Glutamatergic neuron (in vitro differentiated cells): Measurements from ENCODE around the gene LTBR. TPM values are rescaled to one million over a fixed set of nuclear protein-coding genes. Genes with fewer than 3 reads are reported as not detected.

ENCODE experiments used
- DNase-seq: peaks from one replicate; pipeline ENCODE4 v3.0.0; 2022
- H3K27ac Mint-ChIP-seq: one replicate; pipeline ENCODE4 v1.8.0; 2020; ENCODE audit warnings: mild to moderate bottlenecking, mixed read lengths, inconsistent platforms; ENCODE audit not compliant: unreplicated experiment
- H3K27me3 Mint-ChIP-seq: one replicate; pipeline ENCODE4 v1.8.0; 2020; ENCODE audit warnings: mild to moderate bottlenecking, moderate library complexity, mixed read lengths, inconsistent platforms; ENCODE audit not compliant: unreplicated experiment
- H3K36me3 Mint-ChIP-seq: one replicate; pipeline ENCODE4 v1.8.0; 2020; ENCODE audit warnings: mild to moderate bottlenecking, mixed read lengths, inconsistent platforms; ENCODE audit not compliant: unreplicated experiment
- H3K4me1 Mint-ChIP-seq: one replicate; pipeline ENCODE4 v1.8.0; 2020; ENCODE audit warnings: mild to moderate bottlenecking, low read depth, mixed read lengths, inconsistent platforms; ENCODE audit not compliant: unreplicated experiment
- H3K4me3 Mint-ChIP-seq: one replicate; pipeline ENCODE4 v1.8.0; 2020; ENCODE audit warnings: mild to moderate bottlenecking, mixed read lengths, inconsistent platforms; ENCODE audit not compliant: unreplicated experiment
- H3K9me3 Mint-ChIP-seq: one replicate; pipeline ENCODE4 v1.8.0; 2020; ENCODE audit warnings: mild to moderate bottlenecking, moderate library complexity, mixed read lengths, inconsistent platforms; ENCODE audit not compliant: unreplicated experiment
- CTCF ChIP-seq: fragments of 200-600 bp; sonication (generic); IDR thresholded peaks from one replicate; pipeline ENCODE4 v1.5.0; 2021; ENCODE audit not compliant: partially characterized antibody, unreplicated experiment
- total RNA-seq: library from RNA; stranded (reverse); fragmentation: NEBNext Ultra II Directional; extraction: Animal tissue kit (Norgen Biotek cat#: 25700); gene quantifications from one replicate; pipeline ENCODE4 v1.2.1, GENCODE V29; 2021; ENCODE audit not compliant: unreplicated experiment

LTBR gene
- total RNA-seq, 1 donor from 2014 or later: not detected

DNA sequence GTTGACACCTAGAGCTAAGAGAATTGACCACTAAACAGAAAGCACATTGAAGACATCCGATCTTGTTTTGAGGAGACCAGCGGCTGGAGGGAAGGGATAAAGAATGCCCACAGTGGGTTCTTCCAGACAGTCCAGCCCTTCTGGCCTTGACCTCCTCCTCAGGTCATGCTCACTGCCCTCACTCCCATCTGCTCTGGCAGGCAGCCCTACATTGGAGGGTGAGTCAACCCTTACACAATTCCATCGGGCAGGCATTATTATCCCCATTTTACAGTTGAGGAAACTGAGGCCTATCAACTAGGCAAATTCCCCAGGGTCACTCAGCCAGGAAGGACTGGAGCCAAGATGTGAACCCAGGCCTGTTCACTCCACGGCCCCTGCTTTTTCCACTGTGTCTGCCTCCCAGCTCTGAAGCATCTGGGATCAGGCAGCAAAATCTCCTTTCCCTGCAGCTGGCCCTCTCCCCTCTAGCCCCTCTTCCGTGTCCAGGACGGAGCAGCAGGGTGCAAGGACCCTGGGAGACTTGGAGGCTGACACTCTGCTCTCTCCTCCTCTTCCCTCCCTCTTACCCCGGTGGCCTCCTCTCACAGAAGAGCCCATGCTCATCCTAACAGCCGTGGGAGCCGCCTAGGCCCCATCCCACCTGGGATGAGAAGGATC, 13.9 kb upstream of the LTBR start:
- Mint-ChIP-seq H3K9me3 (peaks cover 4% of the 10 kb centered on the region), H3K4me3 (no peak overlapping the region), H3K27ac (no peak overlapping the region), H3K36me3 (no peaks in the 10 kb centered on the region), H3K4me1 (peaks cover 8% of the 10 kb centered on the region), H3K27me3 (peaks cover 10% of the 10 kb centered on the region)
- no peak for DNase-seq
- TF ChIP-seq CTCF: no peak

DNA sequence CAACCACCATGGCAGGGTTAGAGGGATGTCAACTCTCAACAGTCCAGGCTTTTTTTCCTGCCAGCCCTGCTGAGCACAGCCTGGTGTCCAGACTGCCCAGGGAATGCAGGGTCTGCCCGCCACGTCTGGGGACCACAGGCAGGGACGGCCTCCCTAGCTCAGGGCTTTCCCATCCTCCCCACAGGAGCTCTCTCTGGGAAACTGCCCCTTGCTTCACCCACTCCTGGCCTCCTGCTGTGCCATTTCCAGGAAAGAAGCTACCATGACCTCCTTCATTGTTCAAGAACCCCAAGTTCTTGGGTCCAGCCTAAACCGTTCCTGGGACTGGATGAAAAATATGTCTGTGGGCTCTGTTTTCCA, 13.4 kb upstream of the LTBR start:
- H3K9me3 Mint-ChIP-seq: peaks cover 4% of the 10 kb centered on the region
- H3K4me1 Mint-ChIP-seq: peaks cover 8% of the 10 kb centered on the region
- H3K4me3 Mint-ChIP-seq: no peak overlapping the region
- TF ChIP-seq CTCF: no peak
- H3K27ac Mint-ChIP-seq: no peak overlapping the region
- no peak for DNase-seq
- H3K36me3 Mint-ChIP-seq: no peaks in the 10 kb centered on the region
- H3K27me3 Mint-ChIP-seq: peaks cover 12% of the 10 kb centered on the region

GRCh38 chr12:6370994-6371754, 12.8 kb upstream of the LTBR start:
- no peak for DNase-seq
- Mint-ChIP-seq H3K4me1 (peaks cover 8% of the 10 kb centered on the region), H3K9me3 (peaks cover 4% of the 10 kb centered on the region), H3K4me3 (no peak overlapping the region), H3K27me3 (peaks cover 15% of the 10 kb centered on the region), H3K36me3 (no peaks in the 10 kb centered on the region), H3K27ac (no peak overlapping the region)
- no peak for TF ChIP-seq CTCF

- H3K27me3 Mint-ChIP-seq: peaks cover 20% of the 10 kb centered on the region
- no peak for DNase-seq
- no peak overlapping the region for H3K4me3 Mint-ChIP-seq
- no peak for TF ChIP-seq CTCF
- no peak overlapping the region for H3K27ac Mint-ChIP-seq
- H3K9me3 Mint-ChIP-seq: peaks cover 4% of the 10 kb centered on the region
- H3K4me1 Mint-ChIP-seq: peaks cover 9% of the 10 kb centered on the region
- no peaks in the 10 kb centered on the region for H3K36me3 Mint-ChIP-seq
Measured at GRCh38 chr12:6372403-6373003, 11.5 kb upstream of the LTBR start.
